Stimulated activated CD8-positive, alpha-beta memory T cell treated with anti-CD3 and anti-CD28 coated beads, Interleukin-15, amount 100 ng/mL, for 24 hours (primary cell): ENCODE results near the gene RDH8.

ENCODE experiments used
- DNase-seq: peaks from one replicate; pipeline ENCODE4 v3.0.0-alpha.2; 2020; ENCODE audit warnings: low read depth

The RDH8 gene, protein sequence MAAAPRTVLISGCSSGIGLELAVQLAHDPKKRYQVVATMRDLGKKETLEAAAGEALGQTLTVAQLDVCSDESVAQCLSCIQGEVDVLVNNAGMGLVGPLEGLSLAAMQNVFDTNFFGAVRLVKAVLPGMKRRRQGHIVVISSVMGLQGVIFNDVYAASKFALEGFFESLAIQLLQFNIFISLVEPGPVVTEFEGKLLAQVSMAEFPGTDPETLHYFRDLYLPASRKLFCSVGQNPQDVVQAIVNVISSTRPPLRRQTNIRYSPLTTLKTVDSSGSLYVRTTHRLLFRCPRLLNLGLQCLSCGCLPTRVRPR

DNA sequence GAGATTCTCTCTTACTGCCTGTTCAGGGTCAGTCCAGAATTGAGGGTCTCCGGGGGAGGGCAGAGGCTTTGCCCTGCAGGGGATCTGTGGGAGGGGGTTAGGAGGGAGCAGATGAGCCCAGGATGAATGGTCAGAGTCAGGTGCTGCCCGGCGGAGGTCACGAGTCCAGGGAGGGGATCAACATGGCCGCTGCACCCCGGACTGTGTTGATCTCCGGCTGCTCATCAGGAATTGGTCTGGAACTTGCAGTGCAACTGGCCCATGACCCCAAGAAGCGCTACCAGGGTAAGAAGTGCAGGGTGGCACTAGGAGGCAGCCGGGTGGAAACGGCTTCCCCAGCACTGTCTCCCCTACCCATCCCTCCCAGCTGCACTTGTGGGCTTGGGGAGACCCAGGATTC is at the start of gene RDH8:
Gene RDH8 (plus strand): TSS at position 168 of the 400 bp plus-strand sequence. CDS start 15 bp downstream, at position 183.
- no peak for DNase-seq

DNA sequence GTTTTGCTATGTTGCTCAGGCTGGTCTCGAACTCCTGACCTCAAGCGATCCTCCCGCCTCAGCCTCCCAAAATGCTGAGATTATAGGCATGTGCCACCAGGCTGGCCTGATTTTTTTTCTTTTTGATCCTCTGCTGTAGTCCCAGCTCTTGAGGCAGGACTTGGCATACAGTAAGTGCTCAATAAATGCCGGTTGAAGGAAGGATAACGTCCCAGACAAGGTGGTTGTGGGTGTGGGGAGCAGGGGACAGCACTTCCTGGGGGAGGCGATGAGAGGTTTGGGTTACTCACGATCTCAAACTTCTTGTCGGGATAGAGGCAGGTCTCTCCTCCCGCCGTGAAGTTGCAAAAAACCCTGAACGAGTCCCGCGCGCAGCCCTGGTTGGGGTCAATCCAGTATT is 47.3 kb upstream of the RDH8 start:
- DNase-seq, result no peak

DNA sequence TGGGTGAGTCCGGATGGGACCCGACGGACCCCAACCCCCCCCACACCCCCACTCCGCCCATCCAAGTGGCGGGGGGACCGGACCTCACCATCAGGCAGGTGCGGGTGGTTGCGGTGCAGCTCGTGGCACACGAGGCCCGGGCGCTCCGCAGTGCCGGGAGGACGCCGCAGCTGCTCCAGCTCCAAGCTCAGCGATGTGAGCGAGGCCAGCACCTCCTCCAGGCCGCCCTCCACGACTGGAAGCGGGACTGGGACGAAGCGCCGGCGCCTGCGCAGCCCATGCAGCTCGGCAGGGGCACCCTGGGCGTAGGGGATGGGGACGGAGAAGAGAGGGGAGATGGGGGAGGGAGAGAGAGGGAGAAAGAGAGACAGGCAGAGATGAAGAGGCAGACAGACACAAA is 46.8 kb upstream of the RDH8 start:
- no peak for DNase-seq

DNA sequence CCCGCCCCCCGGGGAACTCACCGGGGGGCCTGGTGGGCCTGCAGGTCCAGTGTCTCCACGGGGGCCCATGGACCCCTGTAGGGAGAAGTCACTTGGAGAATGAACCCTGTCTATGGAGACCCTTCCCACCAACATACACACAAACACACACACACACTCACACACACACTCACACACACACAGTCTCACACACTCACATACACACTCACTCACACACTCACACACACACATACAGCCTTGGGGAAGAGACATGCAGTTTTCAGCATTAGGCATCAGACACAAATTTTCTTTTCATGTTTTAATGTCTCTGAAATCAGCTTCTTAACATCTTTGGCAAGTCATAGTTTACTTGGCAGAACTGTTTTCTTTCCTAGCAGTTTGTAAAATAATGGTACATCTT is 46.0 kb upstream of the RDH8 start:
- DNase-seq, result no peak

DNA sequence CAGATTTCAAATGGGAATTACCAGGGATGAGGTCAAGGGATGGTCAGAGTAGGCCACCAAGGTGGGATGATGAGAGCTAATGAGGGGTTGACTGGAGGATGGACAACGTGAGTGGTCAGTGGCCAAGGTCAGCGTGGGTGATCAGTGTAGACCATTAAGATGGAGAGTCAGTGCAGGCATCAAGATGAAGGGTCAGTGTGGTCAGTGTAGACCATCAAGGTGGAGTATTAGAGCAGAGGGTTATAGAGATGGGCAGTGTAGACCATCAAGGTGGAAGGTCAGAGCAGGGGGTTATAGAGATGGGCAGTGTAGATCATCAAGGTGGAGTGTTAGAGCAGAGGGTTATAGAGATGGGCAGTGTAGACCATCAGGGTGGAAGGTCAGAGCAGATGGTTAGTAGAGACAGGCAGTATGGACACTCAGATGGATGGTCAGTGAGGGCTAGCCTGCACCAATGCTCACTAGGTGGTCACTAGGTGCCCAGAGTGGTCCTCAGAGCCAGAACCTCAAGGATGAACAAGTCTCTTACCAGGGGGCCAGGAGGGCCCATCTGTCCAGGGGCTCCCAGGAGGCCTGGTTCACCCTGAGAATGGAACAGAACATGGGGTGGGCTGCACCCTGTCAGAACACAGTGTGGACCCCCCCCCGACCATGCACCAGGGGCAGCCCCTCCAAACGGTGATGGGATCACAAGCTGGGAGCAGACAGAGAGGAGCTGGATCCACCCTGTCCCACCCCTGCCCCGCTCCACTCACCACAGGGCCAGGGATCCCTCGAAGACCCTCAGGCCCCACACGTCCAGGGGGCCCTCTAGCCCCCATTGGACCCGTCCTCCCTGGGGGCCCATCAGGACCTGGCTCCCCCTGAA is 44.2 kb upstream of the RDH8 start:
- DNase-seq, result no peak

DNA sequence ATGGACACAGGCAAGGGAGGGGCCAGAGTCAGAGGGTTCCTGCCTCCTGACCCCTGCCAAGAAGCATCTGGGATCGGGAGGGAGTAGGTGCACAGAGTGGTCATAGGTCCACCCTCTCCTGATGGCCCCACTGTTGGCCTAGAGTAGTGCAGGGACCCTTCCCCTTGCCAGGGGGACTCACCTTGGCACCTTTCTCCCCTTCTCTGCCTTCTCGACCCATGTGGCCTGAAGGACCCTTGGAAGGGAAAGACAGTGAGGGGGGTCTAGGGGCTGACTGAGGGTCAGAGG is 43.7 kb upstream of the RDH8 start:
- DNase-seq, result no peak

DNA sequence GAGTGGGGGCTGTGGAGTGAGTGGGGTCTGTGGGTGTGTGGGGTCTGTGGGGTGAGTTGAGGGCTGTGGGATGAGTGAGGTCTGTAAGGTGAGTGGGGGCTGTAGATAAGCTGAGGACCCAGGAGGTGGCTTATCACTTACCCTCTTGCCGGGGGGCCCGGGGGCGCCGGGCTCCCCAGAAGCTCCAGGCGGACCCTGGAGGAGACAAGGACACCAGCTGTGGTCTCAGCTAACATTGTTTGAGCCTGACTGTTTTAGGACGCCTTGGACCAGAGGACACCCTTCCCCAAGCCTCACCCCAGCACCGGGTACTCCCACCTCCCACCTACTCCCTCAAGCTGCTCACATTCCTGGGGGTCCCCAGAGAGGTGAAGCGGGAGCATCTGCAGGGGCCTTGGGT is 42.8 kb upstream of the RDH8 start:
- no peak for DNase-seq

DNA sequence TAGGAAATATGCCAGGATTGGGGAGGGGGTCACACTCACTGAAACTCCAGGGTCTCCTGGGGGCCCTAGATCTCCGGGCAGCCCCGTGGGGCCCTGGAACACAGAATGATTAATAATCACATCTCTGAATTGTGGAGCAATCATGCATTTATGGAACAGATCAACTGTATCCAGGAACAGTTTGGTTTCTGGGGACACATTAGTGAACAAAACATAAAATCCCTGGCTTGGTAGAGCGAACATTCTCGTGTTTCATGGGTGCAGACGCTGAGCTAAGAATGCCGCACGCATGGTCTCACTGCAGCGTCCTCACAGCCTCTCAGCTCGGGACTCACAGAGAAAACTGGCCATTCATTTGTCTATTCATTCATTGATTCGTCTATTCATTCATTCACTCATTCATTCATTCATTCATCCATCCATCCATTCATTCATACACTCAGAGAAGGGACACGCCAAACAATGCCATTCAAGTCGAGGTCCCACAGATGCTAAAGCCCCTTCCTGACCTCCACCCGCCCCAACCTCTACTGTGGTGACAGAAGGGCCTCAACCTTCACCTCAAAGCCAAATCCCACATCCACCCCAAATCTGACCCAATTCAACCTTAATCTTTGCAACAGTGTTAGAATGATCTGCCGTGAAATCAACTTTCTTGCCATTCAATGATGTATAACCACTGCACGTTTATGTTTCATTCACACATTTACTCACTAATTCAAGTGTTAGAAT is 42.0 kb upstream of the RDH8 start:
- DNase-seq, result no peak

DNA sequence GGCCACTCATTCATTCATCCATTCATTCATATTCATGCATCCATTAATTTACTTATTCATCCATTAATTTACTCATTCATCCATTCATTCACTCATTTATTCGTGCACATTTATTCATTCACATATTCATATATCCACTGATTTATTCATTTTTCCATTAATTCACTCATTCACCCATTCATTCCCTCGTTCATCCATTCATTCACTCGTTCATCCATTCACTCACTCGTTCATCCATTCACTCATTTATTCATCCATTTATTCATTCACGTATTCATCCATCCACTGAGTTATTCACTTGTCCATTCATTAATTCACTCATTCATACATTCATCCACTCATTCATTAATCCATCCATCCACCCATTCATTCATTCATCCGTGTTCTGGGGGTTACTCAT is 41.2 kb upstream of the RDH8 start:
- DNase-seq, result no peak

DNA sequence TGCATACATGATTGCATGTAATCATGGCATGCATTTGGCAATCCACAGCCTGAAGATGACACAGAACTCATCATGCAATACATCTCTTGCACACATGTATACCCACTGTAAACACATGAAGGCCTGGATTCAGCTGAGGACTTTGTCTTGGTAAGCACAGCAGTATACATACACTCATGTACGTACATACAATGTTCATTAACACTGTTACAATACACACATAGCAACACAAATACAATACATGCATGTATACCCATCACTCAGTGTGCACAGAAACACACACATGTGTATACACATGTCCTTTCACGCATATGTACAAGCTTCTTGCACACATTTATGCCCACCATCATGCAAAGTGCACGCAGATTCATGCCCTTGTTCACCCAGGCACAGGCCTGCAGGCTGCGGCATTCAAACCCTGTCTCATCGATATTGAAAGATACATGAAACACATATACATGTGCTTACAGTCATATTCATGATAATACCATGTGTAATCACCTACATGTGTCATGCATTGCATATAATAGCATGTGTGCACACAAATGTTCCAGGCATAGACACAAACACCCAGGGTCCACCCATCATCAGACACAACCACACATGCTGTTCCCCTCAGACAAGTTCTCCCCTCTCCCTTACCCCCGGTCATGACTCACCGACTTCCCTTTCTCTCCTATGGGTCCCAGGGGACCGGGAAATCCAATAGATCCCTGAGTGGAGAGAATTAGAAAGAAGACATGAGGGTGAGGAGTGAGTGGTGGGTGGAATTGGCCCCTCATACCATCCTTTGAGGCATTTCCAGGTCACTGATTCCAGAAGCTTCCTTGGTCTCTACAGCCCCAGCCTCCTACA is 31.6 kb upstream of the RDH8 start:
- no peak for DNase-seq

DNA sequence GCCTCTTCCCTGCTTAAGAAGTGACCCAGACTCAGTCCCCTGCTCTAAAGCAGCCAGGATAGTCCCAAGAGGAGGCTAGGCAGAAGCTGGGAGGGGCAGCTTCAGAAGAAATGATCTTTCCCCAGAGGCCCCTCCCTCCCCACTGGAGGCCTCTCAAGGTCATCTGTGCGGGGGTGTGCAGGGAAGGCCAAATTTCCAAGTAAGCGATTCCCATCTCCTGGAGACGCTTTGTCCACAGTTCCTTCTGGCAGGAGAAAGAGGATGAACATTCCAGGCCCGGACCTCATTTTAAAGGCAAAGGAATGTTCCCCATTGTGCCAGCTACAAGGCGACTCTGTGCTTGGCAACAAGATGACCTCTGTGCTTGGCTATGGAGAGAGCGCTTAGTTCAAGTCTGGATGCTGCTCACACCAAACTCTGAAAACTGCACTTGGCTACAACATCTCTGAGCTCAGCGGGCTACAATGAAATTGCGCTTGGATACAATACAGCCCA is 26.4 kb upstream of the RDH8 start:
- no peak for DNase-seq

DNA sequence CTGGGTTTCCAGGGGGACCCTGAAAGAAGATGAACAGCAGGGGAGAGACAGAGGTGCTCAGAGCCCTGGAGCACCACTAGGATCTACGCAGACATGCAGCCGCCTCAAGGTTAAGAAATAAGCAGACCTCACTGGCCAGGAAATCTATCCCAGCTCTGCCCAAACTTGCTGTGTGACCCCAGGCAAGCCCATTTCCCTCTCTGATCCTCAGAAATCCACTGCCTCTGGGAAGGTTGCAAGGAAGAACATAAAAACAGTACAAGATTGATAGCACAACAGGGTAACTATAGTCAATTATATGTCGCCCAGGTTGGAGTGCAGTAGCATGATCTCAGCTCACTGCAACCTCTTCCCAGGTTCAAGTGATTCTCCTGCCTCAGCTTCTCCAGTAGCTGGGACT is 23.8 kb upstream of the RDH8 start:
- DNase-seq, result no peak

DNA sequence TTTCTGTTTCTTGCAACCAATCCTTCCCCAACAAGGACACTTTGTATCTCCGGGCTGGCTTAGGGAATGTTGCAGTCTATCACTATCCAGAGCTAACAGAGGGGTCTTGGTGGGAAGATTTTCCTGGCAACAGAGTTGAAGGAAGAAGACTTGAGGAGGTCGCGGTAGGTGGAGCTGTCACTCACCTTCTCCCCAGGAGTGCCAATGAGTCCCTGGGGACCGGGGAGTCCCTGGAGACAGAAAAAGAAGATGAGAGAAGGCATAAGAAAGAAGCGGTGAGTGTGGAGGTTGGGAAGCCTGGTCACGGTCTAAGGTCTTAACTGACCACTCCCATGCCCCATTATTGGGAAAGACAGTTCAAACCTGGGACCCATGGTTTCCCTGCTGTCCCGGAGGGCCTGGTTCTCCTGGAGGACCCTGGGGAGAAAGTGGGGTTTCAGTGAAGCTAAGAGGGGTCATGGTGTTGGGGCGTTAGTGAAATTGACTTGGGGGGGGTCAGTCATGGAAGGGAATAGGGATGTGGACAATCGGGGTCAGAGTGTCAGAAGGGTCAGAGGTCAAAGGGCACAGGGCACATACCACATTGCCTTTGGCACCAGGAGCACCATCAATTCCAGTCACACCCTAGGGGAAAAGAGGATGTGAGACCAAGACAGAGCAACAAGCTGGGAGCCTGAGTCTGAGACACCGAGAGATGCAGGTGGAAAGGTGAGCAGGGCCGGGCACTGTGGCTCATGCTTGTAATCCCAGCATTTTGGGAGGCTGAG is 21.7 kb upstream of the RDH8 start:
- no peak for DNase-seq

DNA sequence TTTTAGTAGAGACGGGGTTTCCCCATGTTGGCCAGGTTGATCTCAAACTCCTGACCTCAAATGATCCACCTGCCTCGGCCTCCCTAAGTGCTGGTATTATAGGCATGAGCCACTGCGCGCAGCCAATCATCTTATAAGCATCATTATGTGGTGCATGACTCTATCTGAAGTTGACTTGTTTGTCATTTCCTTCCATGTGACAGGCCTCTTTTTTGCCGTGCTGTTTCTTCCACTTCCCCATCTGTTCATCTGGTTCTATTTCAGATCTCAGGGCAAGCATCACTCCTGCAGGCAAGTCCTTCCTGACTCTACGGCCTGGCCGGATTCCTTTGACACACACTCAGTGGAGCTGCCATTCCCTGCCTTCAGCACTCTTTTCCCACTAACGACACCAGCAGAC is 18.2 kb upstream of the RDH8 start:
- no peak for DNase-seq

DNA sequence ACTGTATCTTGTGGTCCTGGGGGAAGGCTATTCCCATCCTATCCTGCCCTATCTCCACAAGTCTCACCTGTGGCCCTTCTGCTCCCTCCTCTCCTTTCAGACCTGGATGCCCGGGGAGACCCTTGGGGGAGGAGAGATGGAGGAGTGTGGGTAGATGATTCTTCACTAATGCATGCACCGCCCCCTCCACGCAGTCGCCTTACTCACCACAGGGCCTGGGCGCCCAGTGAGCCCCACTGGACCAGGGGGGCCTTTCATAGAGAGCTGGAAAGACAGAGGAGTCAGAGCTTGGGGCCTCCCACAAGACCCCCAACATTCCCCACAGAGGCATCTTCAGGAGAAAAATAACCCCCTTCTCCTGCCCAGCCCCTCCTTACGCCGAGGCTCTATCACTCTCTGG is 17.3 kb upstream of the RDH8 start:
- DNase-seq, result no peak

DNA sequence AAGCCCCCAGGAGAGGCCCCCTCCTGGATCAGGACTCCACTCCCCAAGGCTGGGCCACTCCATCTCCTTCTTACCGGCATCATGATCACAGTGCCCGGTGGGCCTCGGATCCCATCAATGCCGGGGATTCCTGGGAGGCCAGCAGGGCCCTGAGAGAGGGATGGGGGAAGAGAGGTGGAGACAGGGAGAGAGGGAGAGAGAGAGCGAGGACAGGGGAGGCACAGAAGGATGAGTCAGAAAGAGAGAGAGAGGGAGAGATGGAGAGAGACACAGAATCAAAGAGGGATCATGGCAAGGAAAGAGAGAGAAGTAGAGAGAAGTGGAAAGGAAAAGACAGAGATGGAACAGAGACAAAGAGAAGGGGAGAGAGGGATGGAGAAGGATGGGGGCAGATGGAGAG is 16.7 kb upstream of the RDH8 start:
- DNase-seq, result no peak

DNA sequence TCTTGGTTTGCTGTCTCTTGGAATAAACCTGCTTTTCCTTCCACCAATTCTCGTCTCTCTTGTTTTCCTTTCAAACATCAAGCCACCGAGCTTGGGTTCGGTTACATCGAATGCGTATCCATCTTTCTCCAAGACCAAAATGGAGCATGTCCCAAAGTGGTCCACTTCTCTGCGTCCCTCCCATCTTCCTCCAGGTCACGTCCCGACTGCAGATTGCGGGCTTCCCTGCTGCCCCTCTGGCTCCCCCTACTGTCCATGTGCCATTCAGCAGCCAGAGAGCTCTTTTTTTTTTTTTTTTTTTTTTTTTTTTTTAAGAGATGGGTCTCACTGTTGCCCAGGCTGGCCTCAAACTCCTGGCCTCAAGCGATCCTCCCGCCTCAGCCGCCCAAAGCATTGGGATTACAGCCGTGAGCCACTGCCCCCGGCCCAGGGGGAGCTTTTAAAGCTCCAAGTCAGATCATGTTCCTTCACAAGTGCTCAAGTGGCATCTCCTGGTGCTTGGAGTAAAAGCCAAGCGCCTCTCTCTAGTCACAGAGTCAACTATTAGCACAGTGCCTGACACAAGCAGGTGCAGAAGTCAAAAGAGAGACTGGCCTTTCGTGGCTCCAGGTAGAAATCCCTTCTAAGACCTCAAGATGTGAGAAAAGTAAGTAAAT is 13.0 kb upstream of the RDH8 start:
- peak; percentile 26 for DNase-seq

DNA sequence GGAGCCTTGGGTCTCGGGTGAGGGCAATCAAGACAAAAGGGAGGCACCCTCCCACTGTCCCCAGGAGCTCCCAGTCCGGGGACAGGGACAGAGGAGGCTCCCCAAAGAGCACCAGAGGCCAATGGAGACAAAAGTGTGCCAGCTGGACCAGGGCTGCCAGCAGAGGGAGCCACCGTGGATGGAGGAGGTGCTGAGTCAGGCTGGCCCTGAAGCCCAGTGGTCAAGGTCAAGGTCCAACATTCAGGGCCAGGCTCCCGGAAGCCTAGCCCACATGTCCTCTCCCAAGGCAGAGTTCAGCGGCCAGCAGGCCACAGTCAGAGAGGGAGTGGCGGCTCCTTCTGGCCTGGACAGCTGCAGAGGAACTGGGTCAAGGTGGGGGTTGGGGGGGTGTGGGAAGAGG is 11.4 kb upstream of the RDH8 start:
- DNase-seq, result no peak

DNA sequence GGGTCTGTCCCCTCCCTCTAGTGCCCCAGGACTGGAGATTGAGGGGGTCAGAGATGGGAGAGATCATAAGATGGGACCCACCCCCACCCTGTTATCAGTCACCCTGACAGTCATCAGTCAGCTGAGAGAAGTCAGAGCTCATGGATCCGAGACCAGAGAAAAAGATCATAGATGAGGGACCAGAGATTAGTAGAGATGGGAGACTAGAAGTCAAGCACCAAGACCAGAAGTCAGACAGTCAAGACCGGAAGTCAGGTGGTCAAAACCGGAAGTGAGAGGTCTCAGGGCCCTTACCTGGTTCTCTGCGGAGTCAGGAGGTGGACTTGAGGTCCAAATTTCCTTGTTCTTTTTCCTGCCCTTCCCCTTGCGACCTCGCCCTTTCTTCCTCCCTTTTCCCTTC is 10.0 kb upstream of the RDH8 start:
- DNase-seq, result no peak

DNA sequence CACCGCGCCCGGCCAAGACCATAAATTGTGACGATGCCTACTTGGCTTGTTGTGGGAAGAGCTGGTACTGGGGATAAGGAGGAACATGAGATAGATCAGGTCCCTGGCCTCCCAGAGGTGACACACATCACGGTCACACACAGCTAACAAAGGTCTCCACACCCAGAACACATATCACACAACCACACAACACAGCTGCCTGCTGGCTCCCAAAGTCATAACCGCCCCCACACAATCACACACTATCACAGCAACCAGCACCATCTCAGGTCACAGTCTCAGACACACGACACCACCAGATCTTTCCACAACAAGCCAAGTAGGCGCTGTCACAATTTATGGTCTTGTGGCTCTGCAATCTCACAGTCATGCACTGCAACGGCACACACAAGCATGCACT is 8.7 kb upstream of the RDH8 start:
- DNase-seq, result no peak
